HepG2 (cell line): ENCODE results near the gene LIPC. TPM values are rescaled to one million over a fixed set of nuclear protein-coding genes. Genes with fewer than 3 reads are reported as not detected.

ENCODE experiments used
- ATAC-seq: fragments of 200-7000 bp; cut with Tn5 transposase; 3 replicates; pipeline ENCODE4 v1.9.1; 2020; ENCODE audit warnings: mild to moderate bottlenecking, moderate library complexity
- BruUV-seq: library from RNA; stranded (reverse); fragments of 400-500 nt; replicated peaks from 2 replicates; lab custom pipeline; 2021; lab: Mats Ljungman, UMichigan
- CTCF ChIA-PET: fragments of 300-600 bp; formaldehyde crosslinking; extraction: SDS; loops from one replicate; lab custom pipeline; 2021; ENCODE audit warnings: low total read pairs, inconsistent platforms, low intra/inter-chr PET ratio; lab: Yijun Ruan, JAX
- POLR2A ChIA-PET: fragments of 350-600 bp; sonication (Branson Sonifier 250); formaldehyde crosslinking; loops from one replicate; lab custom pipeline; 2020; ENCODE audit warnings: antibody characterized with exemption, inconsistent platforms; lab: Yijun Ruan, JAX
- DNase-seq: peaks from one replicate; pipeline ENCODE4 v3.0.0-alpha.2; 2015; ENCODE audit warnings: low spot score
- FAIRE-seq: peaks from 3 replicates; lab custom pipeline; 2011; peaks lifted over from hg19 to GRCh38; lab: Jason Lieb, UNC
- H2AFZ ChIP-seq: one replicate; pipeline ENCODE4 v1.6.1; 2011; ENCODE audit warnings: low read length, inconsistent platforms
- H3K27ac ChIP-seq: fragments of 300-600 bp; 3 replicates; pipeline ENCODE4 v1.8.0; 2011; ENCODE audit warnings: mixed run types, mild to moderate bottlenecking, mixed read lengths, low read length, inconsistent platforms; ENCODE audit not compliant: insufficient read depth; ENCODE audit errors: extremely low read length
- H3K27me3 ChIP-seq, 2 experiments: fragments of 200-600 bp in 1 of 2; 2 replicates in 1 of 2; 3 replicates in 1 of 2; pipeline versions ENCODE4 v1.6.0 to v1.8.0; 2011; ENCODE audit warnings: low read length in 2 of 2, mild to moderate bottlenecking in 2 of 2, moderate library complexity in 2 of 2, inconsistent platforms in 1 of 2; ENCODE audit not compliant: insufficient read depth in 2 of 2, control insufficient read depth in 1 of 2
- H3K36me3 ChIP-seq, 2 experiments: fragments of 200-600 bp in 1 of 2; replicated peaks in 1 of 2; 2 replicates in 1 of 2; 3 replicates in 1 of 2; pipeline versions ENCODE4 v1.5.1 to v1.8.0; 2011; ENCODE audit warnings: low read length in 2 of 2, inconsistent platforms in 1 of 2; ENCODE audit not compliant: insufficient read depth in 2 of 2, control insufficient read depth in 1 of 2
- H3K4me1 ChIP-seq: 2 replicates; pipeline ENCODE4 v1.5.1; 2012; ENCODE audit warnings: low read length, inconsistent platforms; ENCODE audit not compliant: insufficient read depth
- H3K4me2 ChIP-seq: 2 replicates; pipeline ENCODE4 v1.6.0; 2011; ENCODE audit warnings: low read depth, low read length, inconsistent platforms
- H3K4me3 ChIP-seq, 3 experiments: fragments of 200-600 bp in 1 of 3; sonication (generic), shearing (Covaris generic) in 1 of 3; replicated peaks in 1 of 3; 2 replicates each; pipeline ENCODE4 v1.5.1; 2011 to 2016; ENCODE audit warnings: low read length in 3 of 3, inconsistent platforms in 2 of 3, low read depth in 2 of 3, mild to moderate bottlenecking in 2 of 3, control low read depth in 1 of 3, mixed read lengths in 1 of 3; ENCODE audit not compliant: insufficient read depth in 1 of 3
- H3K79me2 ChIP-seq: one replicate; pipeline ENCODE4 v1.6.1; 2011; ENCODE audit warnings: low read length, inconsistent platforms; ENCODE audit not compliant: insufficient read depth
- H3K9ac ChIP-seq: 2 replicates; pipeline ENCODE4 v1.6.0; 2011; ENCODE audit warnings: mild to moderate bottlenecking, low read depth, low read length, inconsistent platforms; ENCODE audit not compliant: insufficient read depth
- H3K9me3 ChIP-seq: 2 replicates; pipeline ENCODE4 v1.5.1; 2012; ENCODE audit warnings: mild to moderate bottlenecking, low read length
- H4K20me1 ChIP-seq: 2 replicates; pipeline ENCODE4 v1.6.0; 2011; ENCODE audit warnings: inconsistent platforms, mild to moderate bottlenecking, low read length, moderate library complexity; ENCODE audit not compliant: insufficient read depth
- CEBPB ChIP-seq: IDR thresholded peaks from 2 replicates; pipeline ENCODE4 v1.6.1; 2011; ENCODE audit warnings: low read depth, low read length, improper control_type of control experiment, borderline replicate concordance
- GATAD1 ChIP-seq: IDR thresholded peaks from 2 replicates; pipeline ENCODE4 v1.6.1; 2016; ENCODE audit warnings: missing genetic modification reagents, missing compliant biosample characterization
- HDAC2 ChIP-seq: sonication (generic); formaldehyde crosslinking; IDR thresholded peaks from 2 replicates; pipeline ENCODE4 v1.4.0; 2020; ENCODE audit warnings: missing genetic modification reagents
- HMG20A ChIP-seq: IDR thresholded peaks from 2 replicates; pipeline ENCODE4 v1.6.1; 2016; ENCODE audit warnings: borderline replicate concordance
- KLF12 ChIP-seq: sonication (generic); formaldehyde crosslinking; IDR thresholded peaks from 2 replicates; pipeline ENCODE4 v1.4.0; 2020; ENCODE audit warnings: missing genetic modification reagents, borderline replicate concordance
- PCBP1 ChIP-seq: fragments of 200-400 bp; formaldehyde crosslinking; IDR thresholded peaks from 2 replicates; pipeline ENCODE4 v1.6.1; 2017; ENCODE audit warnings: mild to moderate bottlenecking, low read depth, low read length, borderline replicate concordance
- ZNF143 ChIP-seq: sonication (generic); formaldehyde crosslinking; IDR thresholded peaks from 2 replicates; pipeline ENCODE4 v1.4.0; 2020; ENCODE audit warnings: missing genetic modification reagents
- ZNF225 ChIP-seq: sonication (generic); formaldehyde crosslinking; IDR thresholded peaks from 2 replicates; pipeline ENCODE4 v1.4.0; 2020; ENCODE audit warnings: mild to moderate bottlenecking, missing genetic modification reagents
- ZNF34 ChIP-seq: sonication (generic); formaldehyde crosslinking; IDR thresholded peaks from 2 replicates; pipeline ENCODE4 v1.4.0; 2020; ENCODE audit warnings: mild to moderate bottlenecking, missing genetic modification reagents, borderline replicate concordance
- ZNF432 ChIP-seq: sonication (generic); formaldehyde crosslinking; IDR thresholded peaks from 2 replicates; pipeline ENCODE4 v1.5.0; 2020; ENCODE audit warnings: missing genetic modification reagents, mild to moderate bottlenecking, borderline replicate concordance
- ZNF496 ChIP-seq: sonication (generic); formaldehyde crosslinking; IDR thresholded peaks from 2 replicates; pipeline ENCODE4 v1.8.1; 2023; ENCODE audit warnings: mild to moderate bottlenecking, moderate library complexity, missing genetic modification reagents; ENCODE audit not compliant: insufficient replicate concordance
- ZNF788 ChIP-seq: sonication (generic); formaldehyde crosslinking; IDR thresholded peaks from 2 replicates; pipeline ENCODE4 v1.5.0; 2020; ENCODE audit warnings: mild to moderate bottlenecking, missing genetic modification reagents, borderline replicate concordance
- ZNF883 ChIP-seq: sonication (generic); formaldehyde crosslinking; IDR thresholded peaks from 2 replicates; pipeline ENCODE4 v1.5.1; 2020; ENCODE audit warnings: mild to moderate bottlenecking, missing genetic modification reagents; ENCODE audit errors: not compliant biosample characterization
- WGBS: methylation state at CpG from one replicate; pipeline ENCODE4 v1.1.6; 2017; ENCODE audit warnings: low lambda C conversion rate; 5-methylcytosine and 5-hydroxymethylcytosine counted together
- in situ Hi-C: cut with HindIII; loops from 2 replicates; pipeline ENCODE4 v1.10.0; 2017; ENCODE audit warnings: low pct_unique_long_range_greater_than_20kb; ENCODE audit not compliant: extremely low pct_ligation_motif_present
- intact Hi-C: fragments of 100-400 bp; cut with micrococcal nuclease; formaldehyde crosslinking; loops from one replicate; pipeline ENCODE4 v1.10.0; 2022; ENCODE audit not compliant: unreplicated experiment
- polyA plus RNA-seq, 8 experiments: library from polyadenylated mRNA; depleted of rRNA in 3 of 8; stranded (reverse) in 7 of 8; unstranded in 1 of 8; fragments of >200 nt; fragmentation: Illumina TruSeq in 4 of 8; extraction: Trizol in 4 of 8; gene quantifications; 2 replicates each; pipeline versions ENCODE4 v1.2.1 to v1.2.3, GENCODE V29; 2011 to 2016; ENCODE audit warnings: low read depth in 4 of 8, missing spikeins in 1 of 8, mixed read lengths in 1 of 8; ENCODE audit not compliant: insufficient read depth in 1 of 8
- total RNA-seq, 5 experiments: library from RNA; depleted of rRNA; stranded (reverse); fragments of >200 nt; fragmentation: Illumina TruSeq; extraction: Trizol; gene quantifications; 2 replicates each; pipeline ENCODE4 v1.2.3, GENCODE V29; 2016; ENCODE audit warnings: low read depth in 1 of 5
- TF ChIP-seq, protein P1 (sequence below): sonication (generic); formaldehyde crosslinking; IDR thresholded peaks from 2 replicates; pipeline ENCODE4 v1.4.0; 2020; ENCODE audit warnings: missing genetic modification reagents
- TF ChIP-seq, protein P2 (sequence below): sonication (generic); formaldehyde crosslinking; IDR thresholded peaks from 2 replicates; pipeline ENCODE4 v1.4.0; 2020; ENCODE audit warnings: missing genetic modification reagents
- TF ChIP-seq, protein P3 (sequence below): IDR thresholded peaks from 2 replicates; pipeline ENCODE4 v1.6.1; 2016; ENCODE audit warnings: missing genetic modification reagents, missing compliant biosample characterization

Gene LIPC
- total and polyA plus RNA-seq, 2 of the 13 experiments (the other 11 are each of a cell fraction or from before 2014, with no cell fraction given): 26.0 to 38.0 TPM

DNA sequence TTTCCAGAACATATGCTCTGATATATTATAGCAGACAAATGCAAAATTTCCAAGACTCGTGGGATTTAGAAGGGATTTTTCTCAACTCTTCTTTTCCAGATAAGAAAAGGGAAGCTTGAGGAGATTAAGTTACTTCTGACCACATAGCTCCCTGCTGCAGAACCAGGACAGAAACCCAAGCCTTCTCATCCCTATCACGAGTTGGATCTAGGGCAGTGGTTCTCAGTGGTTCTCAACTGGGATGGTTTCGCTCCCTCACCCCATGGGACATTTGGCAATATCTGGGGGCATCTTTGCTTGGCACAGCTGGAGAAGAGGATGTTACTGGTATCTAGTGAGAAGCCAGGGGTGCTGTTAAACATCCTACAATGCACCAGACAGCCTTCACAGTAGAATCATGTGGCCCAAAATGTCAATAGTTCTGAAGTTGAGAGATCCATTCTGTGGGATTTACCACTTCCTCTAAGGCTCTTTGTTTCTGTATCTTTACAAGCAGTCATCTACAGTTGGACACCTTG, 64.2 kb downstream of the LIPC start:
- Histone ChIP-seq H3K9ac (no peak overlapping the region), H3K79me2 (no peaks in the 10 kb centered on the region), H3K4me2 (no peak overlapping the region), H3K4me3 (no peak overlapping the region), H3K9me3 (no peaks in the 10 kb centered on the region), H3K4me1 (no peaks in the 10 kb centered on the region), H3K27me3 (no peaks in the 10 kb centered on the region), H4K20me1 (no peaks in the 10 kb centered on the region), H3K36me3 (no peaks in the 10 kb centered on the region), H2AFZ (no peak overlapping the region), H3K27ac (no peak overlapping the region)
- CTCF ChIA-PET: no interaction called here
- 96% methylated on average over 3 of the region's 3 CpGs for WGBS
- ATAC-seq: no peak
- TF ChIP-seq ZNF34: no peak
- TF ChIP-seq ZNF788 (CRISPR knock-in tag): no peak
- TF ChIP-seq ZNF432: no peak
- no peak for TF ChIP-seq ZNF496 (CRISPR knock-in tag)
- no peak for TF ChIP-seq PCBP1
- TF ChIP-seq HMG20A (CRISPR knock-in tag): no peak
- TF ChIP-seq KLF12 (CRISPR knock-in tag): no peak
- TF ChIP-seq, protein P1, sequence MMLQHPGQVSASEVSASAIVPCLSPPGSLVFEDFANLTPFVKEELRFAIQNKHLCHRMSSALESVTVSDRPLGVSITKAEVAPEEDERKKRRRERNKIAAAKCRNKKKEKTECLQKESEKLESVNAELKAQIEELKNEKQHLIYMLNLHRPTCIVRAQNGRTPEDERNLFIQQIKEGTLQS (CRISPR knock-in tag): no peak
- TF ChIP-seq GATAD1 (CRISPR knock-in tag): no peak
- TF ChIP-seq ZNF883 (CRISPR knock-in tag): no peak
- TF ChIP-seq ZNF143 (CRISPR knock-in tag): no peak
- TF ChIP-seq HDAC2 (CRISPR knock-in tag): no peak
- no peak for TF ChIP-seq CEBPB
- TF ChIP-seq, protein P2, sequence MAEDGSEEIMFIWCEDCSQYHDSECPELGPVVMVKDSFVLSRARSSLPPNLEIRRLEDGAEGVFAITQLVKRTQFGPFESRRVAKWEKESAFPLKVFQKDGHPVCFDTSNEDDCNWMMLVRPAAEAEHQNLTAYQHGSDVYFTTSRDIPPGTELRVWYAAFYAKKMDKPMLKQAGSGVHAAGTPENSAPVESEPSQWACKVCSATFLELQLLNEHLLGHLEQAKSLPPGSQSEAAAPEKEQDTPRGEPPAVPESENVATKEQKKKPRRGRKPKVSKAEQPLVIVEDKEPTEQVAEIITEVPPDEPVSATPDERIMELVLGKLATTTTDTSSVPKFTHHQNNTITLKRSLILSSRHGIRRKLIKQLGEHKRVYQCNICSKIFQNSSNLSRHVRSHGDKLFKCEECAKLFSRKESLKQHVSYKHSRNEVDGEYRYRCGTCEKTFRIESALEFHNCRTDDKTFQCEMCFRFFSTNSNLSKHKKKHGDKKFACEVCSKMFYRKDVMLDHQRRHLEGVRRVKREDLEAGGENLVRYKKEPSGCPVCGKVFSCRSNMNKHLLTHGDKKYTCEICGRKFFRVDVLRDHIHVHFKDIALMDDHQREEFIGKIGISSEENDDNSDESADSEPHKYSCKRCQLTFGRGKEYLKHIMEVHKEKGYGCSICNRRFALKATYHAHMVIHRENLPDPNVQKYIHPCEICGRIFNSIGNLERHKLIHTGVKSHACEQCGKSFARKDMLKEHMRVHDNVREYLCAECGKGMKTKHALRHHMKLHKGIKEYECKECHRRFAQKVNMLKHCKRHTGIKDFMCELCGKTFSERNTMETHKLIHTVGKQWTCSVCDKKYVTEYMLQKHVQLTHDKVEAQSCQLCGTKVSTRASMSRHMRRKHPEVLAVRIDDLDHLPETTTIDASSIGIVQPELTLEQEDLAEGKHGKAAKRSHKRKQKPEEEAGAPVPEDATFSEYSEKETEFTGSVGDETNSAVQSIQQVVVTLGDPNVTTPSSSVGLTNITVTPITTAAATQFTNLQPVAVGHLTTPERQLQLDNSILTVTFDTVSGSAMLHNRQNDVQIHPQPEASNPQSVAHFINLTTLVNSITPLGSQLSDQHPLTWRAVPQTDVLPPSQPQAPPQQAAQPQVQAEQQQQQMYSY (CRISPR knock-in tag): no peak
- TF ChIP-seq, protein P3, sequence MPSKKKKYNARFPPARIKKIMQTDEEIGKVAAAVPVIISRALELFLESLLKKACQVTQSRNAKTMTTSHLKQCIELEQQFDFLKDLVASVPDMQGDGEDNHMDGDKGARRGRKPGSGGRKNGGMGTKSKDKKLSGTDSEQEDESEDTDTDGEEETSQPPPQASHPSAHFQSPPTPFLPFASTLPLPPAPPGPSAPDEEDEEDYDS (CRISPR knock-in tag): no peak
- no peak for TF ChIP-seq ZNF225
- no TSS peak for BruUV-seq
- intact Hi-C loops: no loop called here
- in situ Hi-C loops: no loop called here
- POLR2A ChIA-PET: no interaction called here
- FAIRE-seq: no peak
- no peak for DNase-seq
